Measurements from ENCODE around the gene EML6. TPM values are rescaled to one million over a fixed set of nuclear protein-coding genes. Genes with fewer than 3 reads are reported as not detected.

Gene EML6
- total and polyA plus RNA-seq, 2 of the 8 experiments (the other 6 are each of a cell fraction or from before 2014, with no cell fraction given): 1.2 to 1.6 TPM

GRCh38 chr2:54676656-54677055, 46.8 kb upstream of the EML6 start:
- Histone ChIP-seq H4K5ac (ENCODE audit: insufficient read length, low read depth, low read length) (no peak overlapping the region), H3K4me2 (ENCODE audit: insufficient read depth in 1 of 2, low read depth in 2 of 2, low read length in 2 of 2) (no peak overlapping the region), H3K56ac (replicated peaks; ENCODE audit: insufficient read length, low read depth, low read length) (no peak overlapping the region), H3K4me1 (replicated peaks in 1 of 4; ENCODE audit: control insufficient read depth in 3 of 4, insufficient read depth in 4 of 4, low read length in 3 of 4) (peaks cover 0 to 3% (median 0%) of the 10 kb centered on the region in 4 experiments; a peak in 3 of 7 replicates), H3K4ac (replicated peaks; ENCODE audit: insufficient read length, low read depth, low read length) (no peak overlapping the region), H3K36me3 (ENCODE audit: control insufficient read depth in 2 of 4, insufficient read depth in 4 of 4, low read length in 3 of 4) (no peaks in the 10 kb centered on the region), H4K91ac (replicated peaks; ENCODE audit: insufficient read length, low read length) (no peak overlapping the region), H3K14ac (ENCODE audit: insufficient read length) (no peak overlapping the region), H3K9me3 (ENCODE audit: insufficient read depth in 2 of 2, low read depth in 1 of 2, low read length in 1 of 2) (no peaks in the 10 kb centered on the region), H3K9ac (replicated peaks in 1 of 4; ENCODE audit: extremely low read depth in 1 of 4, low read depth in 3 of 4, low read length in 3 of 4) (no peak overlapping the region), H2BK12ac (ENCODE audit: low read depth, low read length) (no peak overlapping the region), H3K18ac (ENCODE audit: extremely low read depth, low read length) (no peak overlapping the region), H3K27ac (ENCODE audit: low read depth, low read length) (no peak overlapping the region), H4K20me1 (replicated peaks in 1 of 2; ENCODE audit: control insufficient read depth in 1 of 2, insufficient read depth in 2 of 2, low read length in 2 of 2) (no peaks in the 10 kb centered on the region), H3K23me2 (ENCODE audit: low read depth, low read length) (no peaks in the 10 kb centered on the region), H2AK5ac (ENCODE audit: low read depth, low read length) (no peak overlapping the region), H2AFZ (ENCODE audit: low read length) (no peak overlapping the region), H4K8ac (ENCODE audit: extremely low read depth, insufficient read depth, low read length) (no peak overlapping the region; the same call in 1 of the 2 replicates), H3K79me2 (ENCODE audit: control insufficient read depth in 1 of 2, insufficient read depth in 2 of 2, low read length in 2 of 2) (no peaks in the 10 kb centered on the region), H2BK15ac (ENCODE audit: low read length) (no peak overlapping the region), H2BK20ac (ENCODE audit: low read length) (no peak overlapping the region), H2BK5ac (ENCODE audit: low read depth, low read length) (no peak overlapping the region), H3K23ac (ENCODE audit: insufficient read length) (no peak overlapping the region), H2BK120ac (replicated peaks; ENCODE audit: low read depth, low read length) (no peak overlapping the region), H3K4me3 (ENCODE audit: extremely low read depth in 1 of 4, insufficient read depth in 2 of 4, low read depth in 3 of 4, low read length in 4 of 4) (no peak overlapping the region), H3K27me3 (replicated peaks in 1 of 4; ENCODE audit: control insufficient read depth in 3 of 4, extremely low read depth in 1 of 4, insufficient read depth in 3 of 4, low read length in 3 of 4) (no peaks in the 10 kb centered on the region), H3K79me1 (ENCODE audit: low read depth, low read length) (no peaks in the 10 kb centered on the region)
- ChIA-PET CTCF (ENCODE audit: partially characterized antibody) (interaction anchor here (0.6 to 11.9 kb wide), 10 partner anchors 8 to 575 kb away, joined by 3 to 138 read pairs (median 4); no protein-coding TSS in a partner anchor), POLR2A (ENCODE audit: partially characterized antibody) (interaction anchor here (1.7 kb wide), 1 partner anchor 12 kb away, joined by 4 read pairs; no protein-coding TSS in a partner anchor)
- no peak for TF ChIP-seq TAF7 (optimal IDR thresholded peaks at IDR 0.05; ENCODE audit: borderline replicate concordance, low read depth, low read length)
- TF ChIP-seq, protein P1, sequence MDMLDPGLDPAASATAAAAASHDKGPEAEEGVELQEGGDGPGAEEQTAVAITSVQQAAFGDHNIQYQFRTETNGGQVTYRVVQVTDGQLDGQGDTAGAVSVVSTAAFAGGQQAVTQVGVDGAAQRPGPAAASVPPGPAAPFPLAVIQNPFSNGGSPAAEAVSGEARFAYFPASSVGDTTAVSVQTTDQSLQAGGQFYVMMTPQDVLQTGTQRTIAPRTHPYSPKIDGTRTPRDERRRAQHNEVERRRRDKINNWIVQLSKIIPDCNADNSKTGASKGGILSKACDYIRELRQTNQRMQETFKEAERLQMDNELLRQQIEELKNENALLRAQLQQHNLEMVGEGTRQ (IDR thresholded peaks at IDR 0.05; ENCODE audit: low read length): no peak
- no peak for TF ChIP-seq CBX8 (IDR thresholded peaks at IDR 0.05; ENCODE audit: borderline replicate concordance, low read depth, low read length)
- TF ChIP-seq MAFK (IDR thresholded peaks at IDR 0.05; ENCODE audit: low read depth, low read length): no peak
- DNase-seq (ENCODE audit: low read depth in 1 of 2, low spot score in 2 of 2) (peak in 1 of 2 experiments; percentile 14), FAIRE-seq (no peak)
- WGBS, 2 experiments (ENCODE audit: extremely low coverage in 1 of 2, insufficient coverage in 1 of 2, insufficient read length in 1 of 2, insufficient replicate concordance in 2 of 2, low coverage in 1 of 2, low lambda C conversion rate in 2 of 2, missing lambda C conversion rate in 1 of 2): 73% methylated on average over 2 of the region's 2 CpGs; no CpG with 5 or more reads in 1 of the 2 experiments
